Measurements from ENCODE around the gene FAM171A1.

FAM171A1 gene

DNA sequence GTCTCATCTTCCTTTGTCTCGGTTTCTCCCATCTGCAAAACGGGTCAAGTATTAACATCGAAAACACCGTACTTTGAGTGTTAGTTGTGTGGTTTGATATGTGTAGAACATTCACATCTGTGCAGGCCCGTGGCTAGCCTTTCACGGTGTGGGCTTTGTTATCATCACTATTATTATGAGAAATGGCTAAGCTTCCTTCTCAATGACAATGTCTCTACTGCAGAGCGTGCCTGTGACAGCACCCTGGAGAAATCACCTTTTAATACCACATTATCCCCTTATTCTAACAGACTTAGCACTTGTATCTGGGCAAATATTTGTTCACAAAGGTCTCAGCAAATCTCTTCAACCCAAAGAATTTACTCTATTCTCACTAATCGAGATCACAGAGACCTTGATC is 55.8 kb downstream of the FAM171A1 start:
- no peak overlapping the region for H3K4me3 ChIP-seq (ENCODE audit: low read depth, low read length)
- DNase-seq, result no peak
- no peaks in the 10 kb centered on the region for H3K9me3 ChIP-seq (ENCODE audit: severe bottlenecking)
- H3K36me3 ChIP-seq, result no peaks in the 10 kb centered on the region
- no peaks in the 10 kb centered on the region for H3K27me3 ChIP-seq (ENCODE audit: insufficient read depth, low read depth, severe bottlenecking)
- TF ChIP-seq, protein P1, sequence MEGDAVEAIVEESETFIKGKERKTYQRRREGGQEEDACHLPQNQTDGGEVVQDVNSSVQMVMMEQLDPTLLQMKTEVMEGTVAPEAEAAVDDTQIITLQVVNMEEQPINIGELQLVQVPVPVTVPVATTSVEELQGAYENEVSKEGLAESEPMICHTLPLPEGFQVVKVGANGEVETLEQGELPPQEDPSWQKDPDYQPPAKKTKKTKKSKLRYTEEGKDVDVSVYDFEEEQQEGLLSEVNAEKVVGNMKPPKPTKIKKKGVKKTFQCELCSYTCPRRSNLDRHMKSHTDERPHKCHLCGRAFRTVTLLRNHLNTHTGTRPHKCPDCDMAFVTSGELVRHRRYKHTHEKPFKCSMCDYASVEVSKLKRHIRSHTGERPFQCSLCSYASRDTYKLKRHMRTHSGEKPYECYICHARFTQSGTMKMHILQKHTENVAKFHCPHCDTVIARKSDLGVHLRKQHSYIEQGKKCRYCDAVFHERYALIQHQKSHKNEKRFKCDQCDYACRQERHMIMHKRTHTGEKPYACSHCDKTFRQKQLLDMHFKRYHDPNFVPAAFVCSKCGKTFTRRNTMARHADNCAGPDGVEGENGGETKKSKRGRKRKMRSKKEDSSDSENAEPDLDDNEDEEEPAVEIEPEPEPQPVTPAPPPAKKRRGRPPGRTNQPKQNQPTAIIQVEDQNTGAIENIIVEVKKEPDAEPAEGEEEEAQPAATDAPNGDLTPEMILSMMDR (IDR thresholded peaks at IDR 0.05; ENCODE audit: low read depth, low read length), result no peak
- no peak overlapping the region for H3K27ac ChIP-seq

DNA sequence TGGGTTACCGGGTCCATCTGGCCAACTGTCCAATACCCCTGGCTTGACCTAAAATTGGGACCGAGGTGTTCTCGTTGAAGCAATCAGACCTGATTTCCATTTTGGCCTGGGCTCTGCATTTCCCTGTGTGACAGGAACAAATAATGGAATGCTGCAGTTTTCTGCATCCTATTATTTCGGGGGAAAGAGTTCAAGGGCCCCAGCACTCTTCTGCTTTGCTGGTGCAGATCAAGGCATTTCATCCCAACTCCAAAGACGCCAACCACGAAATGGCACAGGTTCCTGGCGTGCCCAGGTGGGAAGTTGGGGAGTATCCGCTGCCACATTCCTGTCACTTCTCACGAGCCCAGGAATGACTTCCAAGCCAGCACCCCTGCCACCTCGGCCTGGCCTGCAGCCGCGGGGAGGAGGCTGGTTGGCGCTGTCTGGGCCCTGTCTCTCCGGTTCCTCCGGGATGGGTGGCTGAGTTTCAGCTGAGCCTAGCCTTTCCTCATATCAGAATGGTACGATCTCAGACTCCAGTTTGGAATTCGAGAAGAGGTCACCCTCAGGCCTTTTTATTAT is 56.5 kb downstream of the FAM171A1 start:
- Histone ChIP-seq H3K27ac (no peak overlapping the region), H3K27me3 (ENCODE audit: insufficient read depth, low read depth, severe bottlenecking) (no peaks in the 10 kb centered on the region), H3K4me3 (ENCODE audit: low read depth, low read length) (no peak overlapping the region), H3K36me3 (no peaks in the 10 kb centered on the region), H3K9me3 (ENCODE audit: severe bottlenecking) (no peaks in the 10 kb centered on the region)
- DNase-seq, result no peak
- TF ChIP-seq, protein P1 (IDR thresholded peaks at IDR 0.05; ENCODE audit: low read depth, low read length), result no peak

DNA sequence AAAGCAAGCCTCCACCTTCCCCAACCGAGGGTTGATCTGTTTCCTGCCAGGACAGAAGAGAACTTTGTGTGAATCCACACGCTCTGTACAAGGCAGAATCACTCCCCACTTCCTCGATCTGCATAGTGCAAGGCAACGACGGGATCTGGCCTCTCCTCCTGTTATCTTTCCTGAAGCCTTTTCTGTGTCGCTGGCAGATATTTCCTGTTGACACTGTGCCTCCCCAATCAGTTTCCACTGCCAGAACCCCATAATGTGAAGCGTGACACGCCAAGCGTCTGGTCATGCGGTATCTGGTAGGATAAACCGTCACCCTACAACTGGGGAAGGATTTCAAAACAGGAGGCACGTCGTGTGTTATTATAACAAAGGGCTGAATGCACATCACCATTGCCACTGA is 57.2 kb downstream of the FAM171A1 start:
- Histone ChIP-seq H3K9me3 (ENCODE audit: severe bottlenecking) (no peaks in the 10 kb centered on the region), H3K27ac (no peak overlapping the region), H3K4me3 (ENCODE audit: low read depth, low read length) (no peak overlapping the region), H3K36me3 (no peaks in the 10 kb centered on the region), H3K27me3 (ENCODE audit: insufficient read depth, low read depth, severe bottlenecking) (no peaks in the 10 kb centered on the region)
- TF ChIP-seq, protein P1 (IDR thresholded peaks at IDR 0.05; ENCODE audit: low read depth, low read length), result no peak
- no peak for DNase-seq

DNA sequence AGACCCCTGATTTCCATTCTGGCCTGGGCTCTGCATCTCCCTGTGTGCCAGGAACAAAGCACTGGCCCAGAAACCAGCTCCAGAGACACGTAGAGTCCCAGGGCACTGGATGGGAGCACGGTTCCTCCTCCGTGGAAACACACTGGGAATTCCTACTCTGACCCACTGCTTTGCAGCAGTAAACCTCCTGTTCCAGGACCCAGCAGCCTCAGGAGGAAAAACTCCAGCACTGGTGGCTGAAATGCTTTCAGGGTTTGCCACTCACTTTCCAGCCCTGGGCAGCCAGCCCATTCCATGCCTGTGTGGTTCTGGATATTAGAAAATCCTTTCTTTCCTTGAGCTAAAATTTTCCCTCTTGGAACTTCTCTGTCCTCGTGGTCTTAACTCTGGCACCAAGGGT is 58.0 kb downstream of the FAM171A1 start:
- H3K9me3 ChIP-seq (ENCODE audit: severe bottlenecking), result no peaks in the 10 kb centered on the region
- no peak for DNase-seq
- no peak overlapping the region for H3K27ac ChIP-seq
- no peak overlapping the region for H3K4me3 ChIP-seq (ENCODE audit: low read depth, low read length)
- no peaks in the 10 kb centered on the region for H3K27me3 ChIP-seq (ENCODE audit: insufficient read depth, low read depth, severe bottlenecking)
- no peaks in the 10 kb centered on the region for H3K36me3 ChIP-seq
- TF ChIP-seq, protein P1 (IDR thresholded peaks at IDR 0.05; ENCODE audit: low read depth, low read length), result no peak

DNA sequence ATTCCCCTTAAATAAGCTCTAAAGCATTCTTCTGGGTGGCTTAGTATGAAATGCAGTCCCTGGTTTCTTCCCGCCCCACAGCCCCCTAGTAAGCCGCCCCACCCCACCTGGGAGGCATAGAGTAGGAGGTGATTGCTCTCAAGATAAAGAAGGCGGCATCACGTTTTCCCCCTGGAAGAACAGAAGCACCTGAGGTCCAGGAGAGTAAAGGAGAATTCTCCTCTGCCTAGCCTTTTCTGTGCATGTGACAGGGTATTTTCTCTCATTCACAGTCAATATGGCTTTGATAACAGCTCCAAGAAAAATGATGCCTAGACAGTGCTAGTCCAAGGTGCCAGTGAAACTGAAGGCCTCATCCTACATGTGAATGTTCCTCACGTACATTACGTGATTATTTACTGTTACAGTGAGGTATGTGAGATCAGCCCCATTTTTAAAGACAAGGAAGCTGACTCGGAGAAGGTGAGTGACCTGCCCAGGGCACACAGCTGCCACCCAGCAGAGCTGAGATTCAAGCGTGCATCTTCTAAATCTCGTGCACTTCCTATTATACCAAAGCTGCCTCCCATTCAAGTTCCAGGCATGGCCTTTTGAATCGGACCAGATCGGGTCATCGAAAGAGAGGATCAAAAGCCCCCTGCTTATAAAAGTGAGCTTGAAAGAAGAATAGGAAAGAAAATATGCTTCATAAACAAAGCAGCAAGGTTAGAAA is 59.4 kb downstream of the FAM171A1 start:
- H3K9me3 ChIP-seq (ENCODE audit: severe bottlenecking), result no peaks in the 10 kb centered on the region
- H3K36me3 ChIP-seq, result no peaks in the 10 kb centered on the region
- TF ChIP-seq, protein P1 (IDR thresholded peaks at IDR 0.05; ENCODE audit: low read depth, low read length), result no peak
- no peak overlapping the region for H3K27ac ChIP-seq
- DNase-seq, result no peak
- no peaks in the 10 kb centered on the region for H3K27me3 ChIP-seq (ENCODE audit: insufficient read depth, low read depth, severe bottlenecking)
- H3K4me3 ChIP-seq (ENCODE audit: low read depth, low read length), result no peak overlapping the region
